ENCODE results near the gene EML1.

EML1 gene

DNA sequence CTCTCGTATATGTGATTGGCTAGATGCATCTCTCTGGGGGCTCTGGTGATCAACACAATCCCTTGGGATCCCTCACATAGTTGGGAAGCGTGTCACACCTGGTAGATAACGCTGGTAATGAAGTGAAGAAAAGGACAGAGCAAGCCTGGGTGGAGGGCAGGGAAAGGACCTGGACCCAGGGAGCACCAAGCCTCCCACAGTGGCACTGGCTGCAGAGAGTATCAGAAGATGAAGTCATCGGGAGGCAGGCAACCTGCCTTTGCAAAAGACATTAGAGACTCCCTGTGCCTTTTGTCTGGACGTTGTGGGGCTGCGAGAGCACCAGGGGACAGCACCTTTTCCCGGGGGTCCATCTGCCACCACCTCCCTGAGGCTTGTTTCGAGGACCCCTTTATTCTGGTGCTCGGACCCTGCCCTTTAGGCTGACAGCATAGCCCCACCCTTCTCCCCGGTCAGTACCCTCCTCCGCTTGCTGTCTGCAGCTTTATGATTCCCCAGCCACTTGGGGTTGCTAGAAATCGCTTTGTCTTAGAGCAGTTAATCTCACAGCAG lies 116.4 kb downstream of the EML1 start:
- DNase-seq = no peak

DNA sequence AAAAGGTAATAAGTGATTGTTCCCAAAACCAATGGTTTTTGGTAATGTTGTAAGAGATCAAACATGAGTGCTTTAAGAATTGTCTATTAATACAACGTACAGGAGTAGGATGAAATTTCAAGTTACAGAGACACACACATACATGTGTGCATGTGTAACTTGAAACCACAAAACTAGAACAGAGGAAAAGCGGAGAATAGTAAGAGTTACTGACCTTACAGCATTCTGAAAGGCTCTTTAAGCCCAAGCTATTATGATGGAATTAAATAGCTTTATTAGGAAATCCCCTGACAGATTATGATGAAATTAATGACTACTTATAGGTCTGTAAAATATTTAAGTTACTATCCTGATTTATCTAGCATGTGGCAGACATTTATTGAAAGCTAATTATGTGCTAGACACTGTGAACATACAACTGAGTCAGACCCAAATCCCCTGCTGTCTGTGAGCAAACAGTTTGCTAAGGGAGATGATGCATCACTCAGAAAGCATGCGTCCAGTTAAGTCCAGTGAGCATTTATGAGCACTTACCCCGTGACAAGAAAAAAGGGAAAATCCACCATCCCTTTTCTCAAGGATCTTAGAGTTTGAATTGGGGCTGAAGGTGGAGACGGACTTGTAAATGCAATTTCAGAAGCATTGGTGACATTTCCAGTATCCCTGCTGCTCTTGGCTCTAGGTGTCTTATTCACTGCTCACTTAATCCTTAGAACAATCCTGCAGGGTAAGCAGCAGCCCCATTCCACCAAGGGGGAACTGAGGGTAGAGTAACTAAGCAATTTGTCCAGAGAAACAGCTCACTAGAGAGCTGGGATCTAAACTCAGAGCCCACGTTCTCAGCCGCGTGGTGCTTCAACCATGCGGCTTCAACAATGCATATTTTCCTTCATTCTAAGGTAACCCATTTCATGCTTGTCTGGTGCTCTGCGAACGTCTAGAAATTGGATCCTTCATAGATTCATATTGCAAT lies 117.4 kb downstream of the EML1 start:
- DNase-seq = no peak

DNA sequence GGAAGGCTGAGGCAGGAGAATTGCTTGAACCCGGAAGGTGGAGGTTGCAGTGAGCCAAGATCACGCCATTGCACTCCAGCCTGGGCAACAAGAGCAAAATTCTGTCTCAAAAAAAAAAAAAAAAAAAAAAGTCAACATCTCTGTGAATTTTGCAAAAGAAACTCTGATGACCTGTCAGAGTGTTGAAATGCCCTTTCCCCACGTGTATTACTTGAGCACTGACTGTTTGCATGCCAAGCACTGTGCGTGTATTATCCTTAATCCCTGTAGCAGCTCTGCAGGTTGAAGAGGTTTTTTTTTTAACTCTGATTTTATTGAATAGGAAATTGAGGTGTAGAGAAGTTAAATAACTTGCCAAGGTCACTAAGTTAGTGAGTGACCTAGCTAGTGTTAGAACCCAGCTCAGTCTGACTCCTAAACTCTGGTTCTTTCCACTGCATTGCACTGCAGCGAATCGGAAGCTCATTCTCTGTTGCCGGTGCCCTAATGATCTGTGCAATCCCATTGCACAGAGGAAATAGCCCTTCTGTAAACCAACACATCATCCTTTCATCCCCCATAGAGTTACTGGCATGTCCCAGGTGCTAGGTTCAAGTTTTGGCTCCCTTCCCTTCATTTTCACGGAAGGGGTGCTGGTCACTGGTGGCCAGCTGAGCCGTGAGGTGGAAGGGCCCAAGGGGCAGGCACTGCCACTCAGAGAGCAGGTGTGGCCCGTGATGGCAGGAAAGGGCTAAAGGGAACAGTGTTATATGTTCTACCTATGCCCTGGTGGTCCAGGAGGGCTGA lies 122.3 kb downstream of the EML1 start:
- no peak for DNase-seq

DNA sequence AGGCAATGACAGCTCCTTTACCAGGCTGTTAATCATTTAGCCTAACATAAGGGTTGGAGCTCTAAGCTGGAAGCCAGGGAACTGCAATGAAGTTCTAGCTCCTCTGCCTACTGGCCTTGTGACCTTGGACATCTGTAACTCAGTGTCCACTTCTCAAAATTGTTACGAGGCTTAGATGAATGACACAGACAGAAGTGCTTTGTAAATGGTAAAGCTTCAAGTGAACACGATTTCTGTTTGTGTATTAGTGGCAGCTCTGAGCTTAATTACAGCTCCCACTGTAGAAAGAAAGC lies 122.8 kb downstream of the EML1 start:
- DNase-seq = no peak

- DNase-seq = no peak
Observed at GRCh38 chr14:99918781-99919180, 125.6 kb downstream of the EML1 start.

DNA sequence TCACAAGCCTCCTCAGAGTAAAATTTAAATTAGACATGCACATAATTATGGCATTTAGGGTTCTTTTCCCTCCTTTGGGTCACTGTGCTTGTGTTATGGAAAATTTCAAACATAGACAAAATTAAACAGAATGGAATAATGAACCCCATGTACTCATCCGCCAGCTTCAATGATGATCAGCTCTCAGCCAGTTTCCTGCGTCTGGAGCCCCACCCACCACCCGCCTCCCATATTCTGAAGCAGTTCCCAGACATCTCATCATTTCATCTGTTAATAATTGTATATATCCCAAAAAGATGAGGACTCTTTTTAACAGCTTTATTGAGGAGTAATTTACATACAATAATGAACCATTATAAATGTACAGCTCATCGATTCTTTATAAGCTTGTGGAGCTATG lies 128.2 kb downstream of the EML1 start:
- no peak for DNase-seq

DNA sequence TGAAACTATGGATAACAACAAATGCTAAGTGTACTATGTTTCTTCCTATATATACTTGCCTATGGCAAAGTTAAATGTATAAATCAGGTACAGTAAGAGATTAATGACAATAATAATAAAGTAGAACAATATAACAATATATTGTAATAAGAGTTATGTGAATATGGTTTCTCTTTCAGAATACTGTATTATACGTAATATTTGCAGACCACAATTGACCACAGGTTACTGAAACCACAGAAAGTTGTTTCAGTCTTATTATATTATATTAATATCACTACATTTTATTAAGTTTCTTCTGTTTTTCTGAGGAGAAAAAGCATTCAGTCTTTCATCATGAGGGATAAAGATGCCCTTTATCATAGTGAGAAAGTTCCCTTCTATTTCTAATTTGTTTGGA lies 131.2 kb downstream of the EML1 start:
- DNase-seq = no peak

- no peak for DNase-seq
Observed at GRCh38 chr14:99925471-99925870, 132.3 kb downstream of the EML1 start.

DNA sequence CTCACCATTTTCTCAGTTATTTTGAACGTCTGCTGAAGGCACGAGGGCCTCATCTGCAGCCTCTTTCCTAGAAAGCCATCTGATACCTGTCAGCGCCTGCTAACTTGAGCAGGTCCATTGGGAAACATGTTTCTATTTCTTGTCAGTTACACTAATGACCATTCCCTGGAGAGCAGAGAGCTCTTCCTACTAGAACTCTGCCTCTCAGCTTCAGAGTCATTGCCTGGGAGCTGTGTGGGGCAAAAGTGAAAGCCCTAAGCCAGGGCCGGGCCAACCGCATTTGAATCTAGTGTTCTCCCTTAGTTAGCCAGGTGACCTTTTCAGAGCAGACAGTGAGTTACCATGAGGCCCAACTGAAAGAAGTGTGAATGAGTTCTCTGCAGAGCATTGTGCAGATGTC lies 135.8 kb downstream of the EML1 start:
- DNase-seq = no peak

DNA sequence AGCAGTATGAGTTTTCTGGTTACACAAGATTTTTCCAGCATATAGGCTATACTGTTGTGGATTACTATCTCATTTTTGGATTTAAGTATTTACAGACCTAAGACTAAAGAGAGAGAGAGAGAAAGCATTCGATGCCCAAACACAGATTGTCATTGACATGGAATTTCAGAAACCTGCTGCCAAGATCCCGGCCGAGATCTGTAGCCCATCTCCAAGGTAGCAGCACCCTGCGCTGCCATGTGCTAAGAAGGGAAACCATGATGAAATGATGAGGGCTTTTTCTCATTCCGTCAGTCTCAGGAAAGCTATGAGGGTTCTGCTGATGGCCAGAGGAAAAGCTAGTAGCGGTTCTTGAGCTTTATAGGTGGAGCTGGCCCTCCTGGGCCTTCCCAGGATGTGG lies 136.4 kb downstream of the EML1 start:
- no peak for DNase-seq

DNA sequence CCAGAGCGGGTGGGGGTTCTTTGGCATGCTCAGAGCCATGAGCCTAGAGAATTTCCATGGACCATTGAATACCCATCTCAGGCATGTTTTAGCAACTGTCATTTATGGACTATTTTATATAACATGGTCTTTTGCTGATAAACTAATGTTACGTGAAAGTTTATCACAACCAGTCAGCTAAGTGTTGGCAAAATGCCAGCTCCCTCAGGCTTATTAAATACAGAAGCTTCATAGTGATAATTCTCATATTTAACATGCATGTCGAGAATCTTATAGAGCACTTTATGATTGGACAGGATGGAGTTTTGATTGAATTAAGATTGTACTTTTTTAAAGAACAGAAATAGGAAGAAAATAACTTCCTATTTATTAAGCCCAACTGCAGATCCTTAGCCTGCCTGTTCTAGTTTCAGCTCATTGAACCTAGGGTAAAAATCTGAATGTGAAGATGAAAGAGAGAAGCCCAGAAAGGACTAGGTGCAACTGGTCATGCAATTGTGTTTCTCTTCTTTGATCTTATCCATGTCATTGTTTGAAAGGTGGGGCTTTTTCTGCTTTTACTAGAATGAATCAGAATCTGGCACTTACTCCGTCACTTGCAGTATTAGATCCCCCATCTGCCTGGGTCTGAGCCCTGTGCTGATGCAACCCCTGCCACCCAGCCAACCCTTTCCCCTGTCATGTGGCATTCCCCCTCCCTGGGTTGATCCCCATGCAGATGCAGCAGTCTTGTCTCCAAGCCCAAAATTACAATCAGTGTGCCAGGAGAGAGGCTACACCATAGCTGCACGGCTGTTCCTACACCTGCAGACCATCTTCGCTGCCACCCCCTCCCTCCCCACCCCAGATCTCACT lies 137.4 kb downstream of the EML1 start:
- no peak for DNase-seq

DNA sequence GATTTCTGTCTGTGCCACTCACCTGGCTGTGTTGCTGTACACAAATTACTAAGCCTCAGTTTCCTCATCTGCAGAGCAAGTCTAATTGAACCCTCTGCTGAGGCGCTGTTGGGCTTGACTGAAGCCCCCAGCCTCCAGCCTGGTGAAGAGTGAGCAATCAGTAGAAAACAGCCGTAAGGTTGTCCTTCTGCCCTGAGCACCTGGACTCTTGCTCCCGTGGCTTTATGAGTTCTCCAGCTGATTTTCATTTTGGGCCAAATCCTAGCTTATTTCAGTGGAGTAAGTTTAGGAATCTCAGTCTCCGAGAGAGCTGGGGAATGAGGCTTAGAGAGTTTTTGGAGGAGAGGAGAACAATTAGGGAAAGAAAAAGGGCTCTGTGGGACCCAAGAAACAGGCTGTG lies 138.1 kb downstream of the EML1 start:
- no peak for DNase-seq

GRCh38 chr14:99936056-99936455 lies 142.8 kb downstream of the EML1 start:
- DNase-seq = no peak

DNA sequence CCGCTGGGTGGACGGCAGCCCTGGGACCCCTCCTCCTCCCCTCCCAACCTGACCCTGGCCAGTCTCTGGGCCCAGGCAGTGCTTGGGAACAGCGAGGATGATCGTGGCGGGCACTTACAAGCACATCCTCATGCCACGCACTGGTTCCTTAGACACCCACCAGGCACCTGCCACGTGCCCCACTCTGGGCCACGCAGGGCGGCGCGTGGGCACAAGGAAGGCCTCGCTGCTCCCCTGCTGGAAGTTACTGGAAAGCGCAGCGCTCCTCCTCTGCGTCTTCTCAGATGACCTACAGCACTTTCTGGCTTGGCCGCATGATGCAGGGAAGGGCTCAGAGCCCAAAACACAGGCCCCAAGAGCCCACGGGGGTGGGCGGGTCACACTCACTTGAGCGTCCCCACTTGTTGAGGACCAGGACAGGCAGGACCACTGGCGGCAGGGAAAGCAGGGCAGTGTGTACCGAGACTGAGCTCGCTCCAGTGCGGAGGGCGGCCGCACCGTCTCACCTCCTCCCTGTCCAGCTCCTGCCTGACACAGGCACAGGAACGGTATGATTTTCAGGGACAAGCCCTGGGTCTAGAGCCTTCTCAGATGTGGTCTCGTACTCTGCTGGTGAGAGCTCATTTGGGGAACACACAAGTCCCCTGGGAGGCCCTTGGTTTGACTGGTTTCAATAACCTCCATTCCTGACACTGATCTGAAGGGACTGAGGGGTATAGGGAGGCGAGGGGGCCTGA lies 143.7 kb downstream of the EML1 start:
- DNase-seq = no peak

- no peak for DNase-seq
Observed at GRCh38 chr14:99937475-99938244, 144.4 kb downstream of the EML1 start.

DNA sequence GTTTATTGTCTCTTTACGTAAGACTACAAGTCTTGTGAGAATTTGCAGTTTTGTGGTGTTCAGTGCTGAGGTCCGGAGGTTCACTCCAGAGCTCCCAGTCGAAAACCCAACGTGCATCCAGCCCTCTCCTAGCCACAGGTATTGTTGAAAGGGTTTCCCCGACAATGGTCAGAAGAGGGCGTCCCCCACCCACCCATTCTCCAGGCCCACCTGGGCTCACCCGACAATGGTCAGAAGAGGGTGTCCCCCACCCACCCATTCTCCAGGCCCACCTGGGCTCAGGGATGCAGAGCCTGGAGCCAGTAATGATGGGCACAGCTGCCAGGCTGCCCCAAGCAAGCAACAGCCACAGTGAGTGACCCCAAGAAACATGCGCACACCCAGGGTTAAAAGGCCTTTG lies 145.2 kb downstream of the EML1 start:
- no peak for DNase-seq

GRCh38 chr14:99938896-99939295 lies 145.7 kb downstream of the EML1 start:
- no peak for DNase-seq

- no peak for DNase-seq
Observed at GRCh38 chr14:99939421-99939820, 146.2 kb downstream of the EML1 start.

- DNase-seq = no peak
Observed at GRCh38 chr14:99940064-99940463, 146.9 kb downstream of the EML1 start.

DNA sequence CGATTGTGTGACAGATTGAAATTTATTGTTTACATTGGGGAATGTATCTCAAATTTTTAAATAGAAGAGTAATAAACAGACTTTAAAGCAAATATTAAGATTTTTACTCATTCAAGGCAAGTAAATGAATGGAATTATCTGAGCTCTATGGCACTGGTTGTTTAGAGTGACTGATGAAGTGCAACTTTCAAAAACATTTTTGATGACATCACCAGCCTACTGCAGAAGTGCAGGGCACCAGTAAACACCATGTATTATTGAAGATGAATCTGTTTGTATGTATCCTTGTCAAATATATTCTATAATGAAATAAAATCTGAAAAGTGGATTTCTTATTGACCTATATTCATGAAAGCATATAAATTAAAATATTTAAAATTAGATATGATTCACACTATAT lies 148.0 kb downstream of the EML1 start:
- no peak for DNase-seq

GRCh38 chr14:99943620-99944019 lies 150.4 kb downstream of the EML1 start:
- DNase-seq = no peak

DNA sequence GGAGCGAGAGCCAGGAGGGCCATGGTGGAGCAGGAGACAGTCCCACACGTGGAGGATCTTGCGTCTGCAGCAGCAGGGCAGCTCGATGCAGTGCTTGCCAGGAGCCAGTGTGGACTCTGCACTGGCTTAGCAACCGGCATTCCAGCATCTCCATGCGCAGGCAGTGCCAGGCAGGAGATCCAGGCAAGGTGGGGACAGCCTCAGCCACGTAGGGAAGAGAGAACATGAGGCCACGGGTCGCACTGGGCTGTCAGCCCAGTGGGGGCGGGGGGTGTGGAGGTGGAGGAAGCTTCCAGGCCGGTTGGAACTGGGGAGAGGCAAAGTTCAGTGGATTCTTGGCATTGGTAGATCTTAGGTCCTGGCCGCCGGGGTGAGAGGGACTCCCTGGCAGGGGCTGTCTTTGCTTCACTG lies 151.0 kb downstream of the EML1 start:
- DNase-seq = no peak
